Measurements from ENCODE around the gene ENOX2. TPM values are rescaled to one million over a fixed set of nuclear protein-coding genes. Genes with fewer than 3 reads are reported as not detected.

Gene ENOX2
- polyA plus RNA-seq, 1 experiment = 16.8 TPM

- POLR2A ChIA-PET = no interaction called here
- no peak for DNase-seq (ENCODE audit: low read depth, low spot score)
- H3K27ac ChIP-seq (ENCODE audit: low read depth, low read length) = no peak overlapping the region
- H3K9me3 ChIP-seq (ENCODE audit: control insufficient read depth, insufficient read depth, low read length) = no peaks in the 10 kb centered on the region
- H3K4me3 ChIP-seq (ENCODE audit: low read depth, low read length) = no peak overlapping the region
- H3K27me3 ChIP-seq (ENCODE audit: control insufficient read depth, insufficient read depth, low read length) = no peaks in the 10 kb centered on the region
- CTCF ChIA-PET = no interaction called here
- no peak for TF ChIP-seq CTCF (IDR thresholded peaks at IDR 0.05; ENCODE audit: low read depth, low read length)
Measured at GRCh38 chrX:130754353-130754752, 148.7 kb downstream of the ENOX2 start.

- H3K27me3 ChIP-seq (ENCODE audit: control insufficient read depth, insufficient read depth, low read length) = no peaks in the 10 kb centered on the region
- no peak overlapping the region for H3K4me3 ChIP-seq (ENCODE audit: low read depth, low read length)
- no peak for DNase-seq (ENCODE audit: low read depth, low spot score)
- no peaks in the 10 kb centered on the region for H3K9me3 ChIP-seq (ENCODE audit: control insufficient read depth, insufficient read depth, low read length)
- CTCF ChIA-PET = no interaction called here
- H3K27ac ChIP-seq (ENCODE audit: low read depth, low read length) = no peak overlapping the region
- TF ChIP-seq CTCF (IDR thresholded peaks at IDR 0.05; ENCODE audit: low read depth, low read length) = no peak
- POLR2A ChIA-PET = no interaction called here
Measured at GRCh38 chrX:130746709-130747342, 156.2 kb downstream of the ENOX2 start.

GRCh38 chrX:130746077-130746476 lies 156.9 kb downstream of the ENOX2 start:
- ChIA-PET POLR2A (no interaction called here), CTCF (interaction anchor here (0.6 to 1.1 kb wide), 2 partner anchors 157 to 170 kb away, joined by 3 to 4 read pairs; no protein-coding TSS in a partner anchor)
- Histone ChIP-seq H3K9me3 (ENCODE audit: control insufficient read depth, insufficient read depth, low read length) (no peaks in the 10 kb centered on the region), H3K4me3 (ENCODE audit: low read depth, low read length) (no peak overlapping the region), H3K27me3 (ENCODE audit: control insufficient read depth, insufficient read depth, low read length) (no peaks in the 10 kb centered on the region), H3K27ac (ENCODE audit: low read depth, low read length) (no peak overlapping the region)
- no peak for TF ChIP-seq CTCF (IDR thresholded peaks at IDR 0.05; ENCODE audit: low read depth, low read length)
- no peak for DNase-seq (ENCODE audit: low read depth, low spot score)

GRCh38 chrX:130741584-130741983 lies 161.4 kb downstream of the ENOX2 start:
- H3K27me3 ChIP-seq (ENCODE audit: control insufficient read depth, insufficient read depth, low read length) = no peaks in the 10 kb centered on the region
- POLR2A ChIA-PET = no interaction called here
- H3K27ac ChIP-seq (ENCODE audit: low read depth, low read length) = no peak overlapping the region
- no peak for DNase-seq (ENCODE audit: low read depth, low spot score)
- no peaks in the 10 kb centered on the region for H3K9me3 ChIP-seq (ENCODE audit: control insufficient read depth, insufficient read depth, low read length)
- no peak for TF ChIP-seq CTCF (IDR thresholded peaks at IDR 0.05; ENCODE audit: low read depth, low read length)
- CTCF ChIA-PET = no interaction called here
- no peak overlapping the region for H3K4me3 ChIP-seq (ENCODE audit: low read depth, low read length)

- no peak for DNase-seq (ENCODE audit: low read depth, low spot score)
- POLR2A ChIA-PET = no interaction called here
- Histone ChIP-seq H3K4me3 (ENCODE audit: low read depth, low read length) (no peak overlapping the region), H3K27ac (ENCODE audit: low read depth, low read length) (no peak overlapping the region), H3K27me3 (ENCODE audit: control insufficient read depth, insufficient read depth, low read length) (no peaks in the 10 kb centered on the region), H3K9me3 (ENCODE audit: control insufficient read depth, insufficient read depth, low read length) (no peaks in the 10 kb centered on the region)
- CTCF ChIA-PET = no interaction called here
- TF ChIP-seq CTCF (IDR thresholded peaks at IDR 0.05; ENCODE audit: low read depth, low read length) = no peak
Measured at GRCh38 chrX:130741151-130741550, 161.9 kb downstream of the ENOX2 start.

Measured in AG04450 (cell line).